Measurements from ENCODE around the gene PSAPL1. TPM values are rescaled to one million over a fixed set of nuclear protein-coding genes. Genes with fewer than 3 reads are reported as not detected.

The PSAPL1 gene
- total and polyA plus RNA-seq, 2 donors (not counting 1 experiment from before 2014, with no cell fraction given) = not detected

GRCh38 chr4:7478665-7479064 is 43.9 kb upstream of the PSAPL1 start:
- no peak overlapping the region for H3K27ac ChIP-seq (ENCODE audit: insufficient read depth, low read length)
- no peaks in the 10 kb centered on the region for H3K27me3 ChIP-seq (ENCODE audit: control insufficient read depth, insufficient read depth, low read length)
- H3K9ac ChIP-seq (ENCODE audit: insufficient read depth, low read length) = no peak overlapping the region
- H3K4me1 ChIP-seq (ENCODE audit: control insufficient read depth, extremely low read depth, insufficient read depth, low read length) = no peaks in the 10 kb centered on the region
- H3K4me2 ChIP-seq (ENCODE audit: extremely low read depth, insufficient read depth, low read length) = no peak overlapping the region
- no peak overlapping the region for H3K4me3 ChIP-seq (replicated peaks in 1 of 4; ENCODE audit: control extremely low read depth in 1 of 4, insufficient read depth in 1 of 4, low read depth in 3 of 4, low read length in 4 of 4)
- H2AFZ ChIP-seq (ENCODE audit: low read length) = no peak overlapping the region
- no peaks in the 10 kb centered on the region for H3K9me3 ChIP-seq (ENCODE audit: control insufficient read depth, insufficient read depth, low read depth, low read length)
- no peaks in the 10 kb centered on the region for H4K20me1 ChIP-seq (ENCODE audit: control insufficient read depth, extremely low read depth, insufficient read depth, low read length)
- DNase-seq (ENCODE audit: low read depth in 2 of 2) = no peak
- TF ChIP-seq EZH2 (IDR thresholded peaks at IDR 0.05; ENCODE audit: low read length, missing control alignments) = no peak
- no peak for TF ChIP-seq CTCF (conservative IDR thresholded peaks at IDR 0.05 in 1 of 2, IDR thresholded peaks at IDR 0.05 in 1 of 2; ENCODE audit: low read depth in 1 of 2, low read length in 2 of 2)
- H3K36me3 ChIP-seq (ENCODE audit: control insufficient read depth, insufficient read depth, low read length) = no peaks in the 10 kb centered on the region
- no peaks in the 10 kb centered on the region for H3K79me2 ChIP-seq (ENCODE audit: control insufficient read depth, insufficient read depth, low read length)

- Histone ChIP-seq H3K9me3 (ENCODE audit: control insufficient read depth, insufficient read depth, low read depth, low read length) (no peaks in the 10 kb centered on the region), H3K79me2 (ENCODE audit: control insufficient read depth, insufficient read depth, low read length) (no peaks in the 10 kb centered on the region), H3K36me3 (ENCODE audit: control insufficient read depth, insufficient read depth, low read length) (no peaks in the 10 kb centered on the region), H3K4me1 (ENCODE audit: control insufficient read depth, extremely low read depth, insufficient read depth, low read length) (no peaks in the 10 kb centered on the region), H3K9ac (ENCODE audit: insufficient read depth, low read length) (no peak overlapping the region), H4K20me1 (ENCODE audit: control insufficient read depth, extremely low read depth, insufficient read depth, low read length) (no peaks in the 10 kb centered on the region), H2AFZ (ENCODE audit: low read length) (no peak overlapping the region), H3K27ac (ENCODE audit: insufficient read depth, low read length) (no peak overlapping the region), H3K27me3 (ENCODE audit: control insufficient read depth, insufficient read depth, low read length) (no peaks in the 10 kb centered on the region), H3K4me2 (ENCODE audit: extremely low read depth, insufficient read depth, low read length) (no peak overlapping the region), H3K4me3 (replicated peaks in 1 of 4; ENCODE audit: control extremely low read depth in 1 of 4, insufficient read depth in 1 of 4, low read depth in 3 of 4, low read length in 4 of 4) (no peak overlapping the region)
- TF ChIP-seq CTCF (conservative IDR thresholded peaks at IDR 0.05 in 1 of 2, IDR thresholded peaks at IDR 0.05 in 1 of 2; ENCODE audit: low read depth in 1 of 2, low read length in 2 of 2) = no peak
- TF ChIP-seq EZH2 (IDR thresholded peaks at IDR 0.05; ENCODE audit: low read length, missing control alignments) = no peak
- DNase-seq (ENCODE audit: low read depth in 2 of 2) = no peak
Measured at GRCh38 chr4:7477695-7478094, 43.0 kb upstream of the PSAPL1 start.

- DNase-seq (ENCODE audit: low read depth in 2 of 2) = no peak
- Histone ChIP-seq H3K36me3 (ENCODE audit: control insufficient read depth, insufficient read depth, low read length) (no peaks in the 10 kb centered on the region), H3K4me3 (replicated peaks in 1 of 4; ENCODE audit: control extremely low read depth in 1 of 4, insufficient read depth in 1 of 4, low read depth in 3 of 4, low read length in 4 of 4) (no peak overlapping the region), H4K20me1 (ENCODE audit: control insufficient read depth, extremely low read depth, insufficient read depth, low read length) (no peaks in the 10 kb centered on the region), H3K9ac (ENCODE audit: insufficient read depth, low read length) (no peak overlapping the region), H3K27me3 (ENCODE audit: control insufficient read depth, insufficient read depth, low read length) (no peaks in the 10 kb centered on the region), H3K9me3 (ENCODE audit: control insufficient read depth, insufficient read depth, low read depth, low read length) (no peaks in the 10 kb centered on the region), H3K79me2 (ENCODE audit: control insufficient read depth, insufficient read depth, low read length) (no peaks in the 10 kb centered on the region), H3K4me1 (ENCODE audit: control insufficient read depth, extremely low read depth, insufficient read depth, low read length) (no peaks in the 10 kb centered on the region), H3K27ac (ENCODE audit: insufficient read depth, low read length) (no peak overlapping the region), H2AFZ (ENCODE audit: low read length) (no peak overlapping the region), H3K4me2 (ENCODE audit: extremely low read depth, insufficient read depth, low read length) (no peak overlapping the region)
- TF ChIP-seq EZH2 (IDR thresholded peaks at IDR 0.05; ENCODE audit: low read length, missing control alignments) (no peak), CTCF (conservative IDR thresholded peaks at IDR 0.05 in 1 of 2, IDR thresholded peaks at IDR 0.05 in 1 of 2; ENCODE audit: low read depth in 1 of 2, low read length in 2 of 2) (no peak)
Measured at GRCh38 chr4:7476820-7477219, 42.1 kb upstream of the PSAPL1 start.
